Measurements from ENCODE around the gene ZNF211.

The ZNF211 gene

GRCh38 chr19:57656346-57656745 lies 23.4 kb downstream of the ZNF211 start:
- no peak for DNase-seq (ENCODE audit: low spot score)

- DNase-seq (ENCODE audit: low spot score): peak; percentile 67
Measured at GRCh38 chr19:57664269-57665127, 31.5 kb downstream of the ZNF211 start.

GRCh38 chr19:57665261-57665806 lies 32.4 kb downstream of the ZNF211 start:
- no peak for DNase-seq (ENCODE audit: low spot score)

GRCh38 chr19:57667228-57667627 lies 34.3 kb downstream of the ZNF211 start:
- no peak for DNase-seq (ENCODE audit: low spot score)

- DNase-seq (ENCODE audit: low spot score): no peak
Measured at GRCh38 chr19:57668635-57669034, 35.7 kb downstream of the ZNF211 start, which contains the start of gene ZSCAN4. TSS of gene ZSCAN4 (plus strand) at chr19:57668935. CDS start at chr19:57676146, 7,211 bp downstream.

GRCh38 chr19:57671124-57671895 lies 38.3 kb downstream of the ZNF211 start:
- DNase-seq (ENCODE audit: low spot score): no peak

- DNase-seq (ENCODE audit: low spot score): no peak
Measured at GRCh38 chr19:57672466-57672865, 39.5 kb downstream of the ZNF211 start.

- no peak for DNase-seq (ENCODE audit: low spot score)
Measured at GRCh38 chr19:57675881-57676280, 42.9 kb downstream of the ZNF211 start.

- DNase-seq (ENCODE audit: low spot score): no peak
Measured at GRCh38 chr19:57682226-57682766, 49.3 kb downstream of the ZNF211 start.

- no peak for DNase-seq (ENCODE audit: low spot score)
Measured at GRCh38 chr19:57686727-57687126, 53.8 kb downstream of the ZNF211 start.

- DNase-seq (ENCODE audit: low spot score): no peak
Measured at GRCh38 chr19:57687363-57688010, 54.5 kb downstream of the ZNF211 start.

GRCh38 chr19:57688011-57688763 lies 55.2 kb downstream of the ZNF211 start:
- DNase-seq (ENCODE audit: low spot score): no peak

GRCh38 chr19:57689750-57690149 lies 56.8 kb downstream of the ZNF211 start:
- DNase-seq (ENCODE audit: low spot score): no peak

Measured in cerebellar cortex (tissue), 1 donor.